Keratinocyte (primary cell): ENCODE results near the gene MERTK. TPM values are rescaled to one million over a fixed set of nuclear protein-coding genes. Genes with fewer than 3 reads are reported as not detected.

Experiments used
- DNase-seq: peaks from one replicate; pipeline ENCODE4 v3.0.0-alpha.2; 2011; ENCODE audit warnings: low read depth, missing footprints, low spot score
- FAIRE-seq: peaks from 2 replicates; lab custom pipeline; 2011; peaks lifted over from hg19 to GRCh38; lab: Jason Lieb, UNC
- H2AFZ ChIP-seq: 2 replicates; pipeline ENCODE4 v1.6.0; 2012; ENCODE audit warnings: low read length, control low read depth, inconsistent platforms; ENCODE audit not compliant: control insufficient read depth
- H3K27ac ChIP-seq: 2 replicates; pipeline ENCODE4 v1.5.1; 2011; ENCODE audit warnings: low read length; ENCODE audit not compliant: control insufficient read depth, insufficient read depth
- H3K27me3 ChIP-seq: 3 replicates; pipeline ENCODE4 v1.6.0; 2011; ENCODE audit warnings: low read length; ENCODE audit not compliant: control insufficient read depth, insufficient read depth; ENCODE audit errors: extremely low read depth
- H3K36me3 ChIP-seq, 2 experiments: 2 replicates in 1 of 2; 3 replicates in 1 of 2; pipeline ENCODE4 v1.5.1; 2011; ENCODE audit warnings: low read length in 2 of 2, mild to moderate bottlenecking in 1 of 2; ENCODE audit not compliant: control insufficient read depth in 2 of 2, insufficient read depth in 2 of 2; ENCODE audit errors: extremely low read depth in 1 of 2
- H3K4me1 ChIP-seq: 3 replicates; pipeline ENCODE4 v1.5.1; 2011; ENCODE audit warnings: low read length; ENCODE audit not compliant: control insufficient read depth, insufficient read depth; ENCODE audit errors: extremely low read depth
- H3K4me2 ChIP-seq: 3 replicates; pipeline ENCODE4 v1.6.0; 2011; ENCODE audit warnings: low read depth, low read length; ENCODE audit not compliant: control insufficient read depth, insufficient read depth; ENCODE audit errors: extremely low read depth
- H3K4me3 ChIP-seq, 3 experiments: fragments of 200-600 bp in 1 of 3; sonication (generic) in 1 of 3; 2 replicates in 2 of 3; 3 replicates in 1 of 3; pipeline ENCODE4 v1.5.1; 2011 to 2016; ENCODE audit warnings: low read length in 3 of 3, mild to moderate bottlenecking in 3 of 3, control low read depth in 2 of 3, inconsistent platforms in 1 of 3, low read depth in 1 of 3, mixed read lengths in 1 of 3, mixed run types in 1 of 3, moderate library complexity in 1 of 3; ENCODE audit not compliant: control insufficient read depth in 2 of 3, insufficient read depth in 2 of 3; ENCODE audit errors: extremely low read depth in 1 of 3
- H3K79me2 ChIP-seq: 2 replicates; pipeline ENCODE4 v1.6.0; 2012; ENCODE audit warnings: low read length; ENCODE audit not compliant: control insufficient read depth, insufficient read depth
- H3K9ac ChIP-seq: 3 replicates; pipeline ENCODE4 v1.6.0; 2011; ENCODE audit warnings: low read length; ENCODE audit not compliant: control insufficient read depth, insufficient read depth; ENCODE audit errors: extremely low read depth
- H3K9me1 ChIP-seq: 3 replicates; pipeline ENCODE4 v1.6.0; 2011; ENCODE audit warnings: low read length; ENCODE audit not compliant: control insufficient read depth, insufficient read depth; ENCODE audit errors: extremely low read depth
- H3K9me3 ChIP-seq: 2 replicates; pipeline ENCODE4 v1.5.1; 2012; ENCODE audit warnings: low read depth, low read length; ENCODE audit not compliant: control insufficient read depth
- H4K20me1 ChIP-seq: 3 replicates; pipeline ENCODE4 v1.6.0; 2011; ENCODE audit warnings: low read length; ENCODE audit not compliant: control insufficient read depth, insufficient read depth; ENCODE audit errors: extremely low read depth
- CTCF ChIP-seq, 3 experiments: IDR thresholded peaks in 1 of 3; conservative IDR thresholded peaks in 1 of 3; optimal IDR thresholded peaks in 1 of 3; 2 replicates in 2 of 3; 3 replicates in 1 of 3; pipeline versions ENCODE3 to v1.5.1; 2011; ENCODE audit warnings: low read length in 3 of 3, mild to moderate bottlenecking in 3 of 3, moderate library complexity in 2 of 3, control low read depth in 1 of 3, inconsistent platforms in 1 of 3; ENCODE audit not compliant: insufficient read depth in 2 of 3; ENCODE audit errors: extremely low read depth in 1 of 3
- EZH2 ChIP-seq: IDR thresholded peaks from one replicate; pipeline ENCODE4 v1.6.1; 2012; ENCODE audit warnings: inconsistent platforms, mild to moderate bottlenecking, low read length, moderate library complexity
- dilution Hi-C: fragments of 300-500 bp; cut with MboI; formaldehyde crosslinking; loops from one replicate; pipeline ENCODE4 v1.7.0; 2020; ENCODE audit warnings: low sequenced_read_pairs; ENCODE audit not compliant: extremely low pct_ligation_motif_present
- polyA plus RNA-seq, 5 experiments: library from polyadenylated mRNA; depleted of rRNA in 3 of 5; stranded (reverse) in 3 of 5; stranded (forward) in 1 of 5; unstranded in 1 of 5; fragments of >200 nt; gene quantifications; 1 replicate in 1 of 5; 2 replicates in 3 of 5; 3 replicates in 1 of 5; pipeline versions ENCODE4 v1.2.1 to v1.2.3, GENCODE V29; 2011 to 2012; ENCODE audit warnings: missing spikeins in 2 of 5, low read depth in 1 of 5, low replicate concordance in 1 of 5

The MERTK gene
- polyA plus RNA-seq, 1 donor (not counting 4 experiments of a cell fraction or from before 2014, with no cell fraction given) = 0.14 TPM

- H2AFZ ChIP-seq = no peak overlapping the region
- H3K4me1 ChIP-seq = no peaks in the 10 kb centered on the region
- H3K79me2 ChIP-seq = no peaks in the 10 kb centered on the region
- H3K4me3 ChIP-seq = no peak overlapping the region
- H3K4me2 ChIP-seq = no peak overlapping the region
- H3K27me3 ChIP-seq = peaks cover 18% of the 10 kb centered on the region
- no peak for TF ChIP-seq CTCF (optimal IDR thresholded peaks at IDR 0.05 in 1 of 3, IDR thresholded peaks at IDR 0.05 in 1 of 3, conservative IDR thresholded peaks at IDR 0.05 in 1 of 3; ENCODE audit: extremely low read depth in 1 of 3, insufficient read depth in 2 of 3, low read length in 3 of 3)
- FAIRE-seq (no peak), DNase-seq (no peak)
- no peaks in the 10 kb centered on the region for H3K9me1 ChIP-seq
- H3K9me3 ChIP-seq = no peaks in the 10 kb centered on the region
- H3K36me3 ChIP-seq = no peaks in the 10 kb centered on the region
- no peak overlapping the region for H3K27ac ChIP-seq
- no peak overlapping the region for H3K9ac ChIP-seq
- dilution Hi-C loops = no loop called here
- no peaks in the 10 kb centered on the region for H4K20me1 ChIP-seq
Measured at GRCh38 chr2:111957872-111958354, 59.5 kb downstream of the MERTK start.

GRCh38 chr2:111958901-111959300, 60.5 kb downstream of the MERTK start:
- no peak overlapping the region for H3K4me3 ChIP-seq
- TF ChIP-seq CTCF (optimal IDR thresholded peaks at IDR 0.05 in 1 of 3, IDR thresholded peaks at IDR 0.05 in 1 of 3, conservative IDR thresholded peaks at IDR 0.05 in 1 of 3; ENCODE audit: extremely low read depth in 1 of 3, insufficient read depth in 2 of 3, low read length in 3 of 3) (peak in 1 of 3 experiments; percentile 8), EZH2 (no peak)
- no peaks in the 10 kb centered on the region for H4K20me1 ChIP-seq
- H3K4me1 ChIP-seq = no peaks in the 10 kb centered on the region
- no peak overlapping the region for H3K27ac ChIP-seq
- dilution Hi-C loops = no loop called here
- H3K79me2 ChIP-seq = no peaks in the 10 kb centered on the region
- H2AFZ ChIP-seq = no peak overlapping the region
- peaks cover 15% of the 10 kb centered on the region for H3K27me3 ChIP-seq
- FAIRE-seq (no peak), DNase-seq (no peak)
- no peaks in the 10 kb centered on the region for H3K9me1 ChIP-seq
- H3K9me3 ChIP-seq = no peaks in the 10 kb centered on the region
- no peaks in the 10 kb centered on the region for H3K36me3 ChIP-seq
- no peak overlapping the region for H3K9ac ChIP-seq
- no peak overlapping the region for H3K4me2 ChIP-seq
